ENCODE measurements around the gene CBLC.

DNA sequence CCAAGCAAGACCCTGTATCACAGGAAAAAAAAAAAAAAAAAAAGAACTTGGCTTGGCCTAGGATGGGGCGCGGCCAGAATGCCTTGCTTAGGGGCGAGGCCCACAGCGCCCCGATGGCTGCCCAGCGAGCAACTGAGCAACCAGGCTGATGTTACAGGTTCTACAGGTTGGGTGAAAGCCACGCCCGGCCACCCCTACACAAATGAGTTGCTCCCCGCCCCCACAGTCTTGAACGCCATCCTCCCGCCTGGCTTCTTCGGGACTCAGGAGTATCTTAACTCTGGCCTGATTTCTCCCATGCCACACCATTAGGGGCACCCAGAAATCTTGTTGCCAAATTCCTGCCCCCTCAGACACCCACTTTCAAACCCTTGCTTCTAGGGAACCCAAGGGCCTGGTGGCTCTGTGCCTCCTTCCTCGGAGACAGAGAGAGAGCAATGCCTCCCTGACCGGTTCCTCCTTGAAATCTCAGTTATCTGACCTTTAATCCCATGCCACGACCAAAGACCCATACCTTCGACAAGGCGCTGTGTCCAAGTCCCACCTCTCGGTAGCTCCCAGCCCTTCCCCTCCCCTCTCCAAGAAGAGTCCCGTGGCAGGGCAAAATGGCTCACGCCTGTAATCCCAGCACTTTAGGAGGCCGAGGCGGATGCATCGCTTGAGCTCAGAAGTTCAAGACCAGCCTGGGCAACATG is 1.1 kb upstream of the CBLC start:
- TF ChIP-seq, protein P1, sequence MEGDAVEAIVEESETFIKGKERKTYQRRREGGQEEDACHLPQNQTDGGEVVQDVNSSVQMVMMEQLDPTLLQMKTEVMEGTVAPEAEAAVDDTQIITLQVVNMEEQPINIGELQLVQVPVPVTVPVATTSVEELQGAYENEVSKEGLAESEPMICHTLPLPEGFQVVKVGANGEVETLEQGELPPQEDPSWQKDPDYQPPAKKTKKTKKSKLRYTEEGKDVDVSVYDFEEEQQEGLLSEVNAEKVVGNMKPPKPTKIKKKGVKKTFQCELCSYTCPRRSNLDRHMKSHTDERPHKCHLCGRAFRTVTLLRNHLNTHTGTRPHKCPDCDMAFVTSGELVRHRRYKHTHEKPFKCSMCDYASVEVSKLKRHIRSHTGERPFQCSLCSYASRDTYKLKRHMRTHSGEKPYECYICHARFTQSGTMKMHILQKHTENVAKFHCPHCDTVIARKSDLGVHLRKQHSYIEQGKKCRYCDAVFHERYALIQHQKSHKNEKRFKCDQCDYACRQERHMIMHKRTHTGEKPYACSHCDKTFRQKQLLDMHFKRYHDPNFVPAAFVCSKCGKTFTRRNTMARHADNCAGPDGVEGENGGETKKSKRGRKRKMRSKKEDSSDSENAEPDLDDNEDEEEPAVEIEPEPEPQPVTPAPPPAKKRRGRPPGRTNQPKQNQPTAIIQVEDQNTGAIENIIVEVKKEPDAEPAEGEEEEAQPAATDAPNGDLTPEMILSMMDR (IDR thresholded peaks at IDR 0.05) = no peak
- TF ChIP-seq POLR2AphosphoS5 (IDR thresholded peaks at IDR 0.05) = no peak

Measured in upper lobe of left lung (tissue), 4 donors.